Ascending aorta (tissue), 2 donors: ENCODE data around the gene TMEM88. TPM values are rescaled to one million over a fixed set of nuclear protein-coding genes. Genes with fewer than 3 reads are reported as not detected.
A peak's percentile ranks its signal among the peaks of the same experiment; 100 is the strongest.

ENCODE experiments used
- DNase-seq, 2 donors: peaks; one replicate each; pipeline ENCODE4 v3.0.0-alpha.2; 2019; ENCODE audit warnings: low spot score in 2 of 2
- H3K27ac ChIP-seq, 2 donors: fragments of 200-600 bp; sonication (generic); one replicate each; pipeline ENCODE4 v1.5.1; 2016 to 2017; ENCODE audit warnings: mild to moderate bottlenecking in 1 of 2
- H3K27me3 ChIP-seq: fragments of 200-600 bp; sonication (generic); one replicate; pipeline ENCODE4 v1.5.1; 2017
- H3K36me3 ChIP-seq, 2 donors: fragments of 200-600 bp; sonication (generic); one replicate each; pipeline ENCODE4 v1.5.1; 2016
- H3K4me1 ChIP-seq, 2 donors: fragments of 200-600 bp; sonication (generic); one replicate each; pipeline ENCODE4 v1.5.1; 2016 to 2017; ENCODE audit warnings: mild to moderate bottlenecking in 1 of 2
- H3K4me3 ChIP-seq, 2 donors: fragments of 200-600 bp; sonication (generic); one replicate each; pipeline ENCODE4 v1.5.1; 2016 to 2017; ENCODE audit warnings: mild to moderate bottlenecking in 1 of 2
- H3K9me3 ChIP-seq, 2 donors: fragments of 200-600 bp; sonication (generic); one replicate each; pipeline ENCODE4 v1.5.1; 2016
- CTCF ChIP-seq, 3 experiments: fragments of 200-600 bp in 2 of 3; fragments of 450-650 bp in 1 of 3; sonication (generic) in 2 of 3; IDR thresholded peaks; one replicate each; pipeline ENCODE4 v1.5.1; 2016 to 2019; ENCODE audit warnings: antibody characterized with exemption in 3 of 3, mild to moderate bottlenecking in 1 of 3, moderate library complexity in 1 of 3
- intact Hi-C: fragments of 100-400 bp; cut with DNase I; formaldehyde crosslinking; loops from one replicate; pipeline ENCODE4 v1.15.1; 2023
- total RNA-seq: library from RNA; depleted of rRNA; stranded (reverse); fragments of >200 nt; gene quantifications from one replicate; pipeline ENCODE4 v1.1.0, GENCODE V29; 2016

TMEM88 gene
- total RNA-seq, 1 donor from 2014 or later: 223 TPM

- Histone ChIP-seq H3K36me3 (peaks cover 14 to 18% of the 10 kb centered on the region in 2 donors), H3K27me3 (no peaks in the 10 kb centered on the region), H3K4me3 (peak overlapping the region; percentile 80 to 88), H3K9me3 (no peaks in the 10 kb centered on the region), H3K4me1 (peaks cover 6 to 29% of the 10 kb centered on the region in 2 donors), H3K27ac (peak overlapping the region; percentile 97 to 99)
- no peak for TF ChIP-seq CTCF (IDR thresholded peaks at IDR 0.05)
- intact Hi-C loops: loop anchor here (2.0 to 10.0 kb wide), 7 partner anchors 156 to 828 kb away; partner anchors contain the start of genes FXR2, KCTD11, PHF23 and RNASEK
- peak; percentile 85 to 94 for DNase-seq
Observed at GRCh38 chr17:7842380-7843256, 12.2 kb upstream of the TMEM88 start.

GRCh38 chr17:7843257-7843535 is 11.7 kb upstream of the TMEM88 start:
- intact Hi-C loops: loop anchor here (2.0 to 10.0 kb wide), 7 partner anchors 156 to 828 kb away; partner anchors contain the start of genes FXR2, KCTD11, PHF23 and RNASEK
- no peaks in the 10 kb centered on the region for H3K9me3 ChIP-seq
- peak overlapping the region; percentile 80 to 88 for H3K4me3 ChIP-seq
- DNase-seq: no peak
- peak overlapping the region; percentile 97 to 99 for H3K27ac ChIP-seq
- H3K36me3 ChIP-seq: peaks cover 19 to 24% of the 10 kb centered on the region in 2 donors
- H3K27me3 ChIP-seq: no peaks in the 10 kb centered on the region
- H3K4me1 ChIP-seq: peaks cover 6 to 25% of the 10 kb centered on the region in 2 donors
- TF ChIP-seq CTCF (IDR thresholded peaks at IDR 0.05): peak in 1 of 3 experiments; percentile 19

- Histone ChIP-seq H3K36me3 (peaks cover 24 to 29% of the 10 kb centered on the region in 2 donors), H3K9me3 (no peaks in the 10 kb centered on the region), H3K4me3 (peak overlapping the region; percentile 80 to 88), H3K4me1 (peaks cover 6 to 20% of the 10 kb centered on the region in 2 donors), H3K27ac (peak overlapping the region; percentile 97 to 99), H3K27me3 (no peaks in the 10 kb centered on the region)
- intact Hi-C loops: loop anchor here (1.0 to 10.0 kb wide), 8 partner anchors 9 to 829 kb away; partner anchors contain the start of genes FXR2, KCTD11, KDM6B and PHF23
- TF ChIP-seq CTCF (IDR thresholded peaks at IDR 0.05): no peak
- peak; percentile 63 to 92 for DNase-seq
Observed at GRCh38 chr17:7843536-7844291, 11.2 kb upstream of the TMEM88 start.

- Histone ChIP-seq H3K9me3 (no peaks in the 10 kb centered on the region), H3K27me3 (no peaks in the 10 kb centered on the region), H3K4me3 (peak overlapping the region; percentile 80 to 88), H3K4me1 (peaks cover 6 to 18% of the 10 kb centered on the region in 2 donors), H3K27ac (peak overlapping the region; percentile 97 to 99), H3K36me3 (peaks cover 32 to 37% of the 10 kb centered on the region in 2 donors)
- intact Hi-C loops: loop anchor here (1.0 to 10.0 kb wide), 6 partner anchors 10 to 830 kb away; partner anchors contain the start of genes FXR2, KCTD11, KDM6B and PHF23
- DNase-seq: peak; percentile 81 to 97
- TF ChIP-seq CTCF (IDR thresholded peaks at IDR 0.05): no peak
Observed at GRCh38 chr17:7844292-7845154, 10.3 kb upstream of the TMEM88 start.
